HCT116 (cell line): ENCODE results near the gene RPH3AL. TPM values are rescaled to one million over a fixed set of nuclear protein-coding genes. Genes with fewer than 3 reads are reported as not detected.

Source experiments
- ATAC-seq: fragments of 200-7000 bp; cut with Tn5 transposase; 2 replicates; pipeline ENCODE4 v1.9.1; 2020; ENCODE audit warnings: mild to moderate bottlenecking, moderate library complexity
- BruUV-seq: library from RNA; stranded (reverse); fragments of 400-500 nt; replicated peaks from 2 replicates; lab custom pipeline; 2021; lab: Mats Ljungman, UMichigan
- CTCF ChIA-PET: fragments of 300-600 bp; sonication (Branson Sonifier 250); formaldehyde crosslinking; loops from one replicate; lab custom pipeline; 2021; ENCODE audit warnings: antibody characterized with exemption; lab: Charles Lee
- POLR2A ChIA-PET: fragments of 300-600, 350-600 bp; sonication (Branson Sonifier 250); formaldehyde crosslinking; loops from one replicate; lab custom pipeline; 2021; ENCODE audit warnings: antibody characterized with exemption; lab: Charles Lee
- RAD21 ChIA-PET, 2 experiments: fragments of 300-600 bp; sonication (Branson Sonifier 250); formaldehyde crosslinking; loops; one replicate each; lab custom pipeline; 2023; ENCODE audit warnings: low total read pairs in 2 of 2; ENCODE audit not compliant: uncharacterized antibody in 2 of 2, unreplicated experiment in 2 of 2, low non-redundant PET in 1 of 2; lab: Charles Lee
- DNase-seq: peaks from one replicate; pipeline ENCODE4 v3.0.0-alpha.2; 2010; ENCODE audit warnings: low read depth, low spot score
- H2AFZ ChIP-seq: fragments of 200-600 bp; shearing (Covaris generic), sonication (generic); 2 replicates; pipeline ENCODE4 v1.6.1; 2017; ENCODE audit warnings: low read depth, mixed run types, mixed read lengths, antibody characterized with exemption, low read length; ENCODE audit not compliant: poor library complexity, severe bottlenecking
- H3K27ac ChIP-seq: 2 replicates; pipeline ENCODE4 v1.5.1; 2012; ENCODE audit warnings: low read depth, low read length
- H3K27me3 ChIP-seq: fragments of 200-600 bp; sonication (generic); 2 replicates; pipeline ENCODE4 v1.6.1; 2016; ENCODE audit warnings: mixed run types, low read length, mixed read lengths; ENCODE audit not compliant: insufficient read depth
- H3K36me3 ChIP-seq, 2 experiments: fragments of 200-500 bp in 1 of 2; fragments of 200-600 bp in 1 of 2; sonication (Bioruptor generic) in 1 of 2; sonication (generic) in 1 of 2; 2 replicates each; pipeline versions ENCODE4 v1.5.1 to v1.6.1; 2014 to 2016; ENCODE audit warnings: low read length in 2 of 2, inconsistent platforms in 1 of 2, mixed read lengths in 1 of 2, mixed run types in 1 of 2; ENCODE audit not compliant: insufficient read depth in 2 of 2, control insufficient read depth in 1 of 2
- H3K4me1 ChIP-seq, 2 experiments: fragments of 200-600 bp in 1 of 2; sonication (generic) in 1 of 2; 2 replicates each; pipeline versions ENCODE4 v1.5.1 to v1.6.1; 2012 to 2017; ENCODE audit warnings: low read length in 2 of 2, inconsistent platforms in 1 of 2, mild to moderate bottlenecking in 1 of 2, mixed read lengths in 1 of 2, mixed run types in 1 of 2, moderate library complexity in 1 of 2; ENCODE audit not compliant: insufficient read depth in 2 of 2, control insufficient read depth in 1 of 2
- H3K4me2 ChIP-seq: fragments of 200-600 bp; sonication (generic); 2 replicates; pipeline ENCODE4 v1.6.1; 2017; ENCODE audit warnings: mixed run types, low read length, mixed read lengths
- H3K4me3 ChIP-seq, 2 experiments: fragments of 200-600 bp in 1 of 2; sonication (generic) in 1 of 2; replicated peaks in 1 of 2; 2 replicates each; pipeline ENCODE4 v1.5.1; 2011 to 2016; ENCODE audit warnings: low read length in 2 of 2, control low read depth in 1 of 2, low read depth in 1 of 2, mild to moderate bottlenecking in 1 of 2, mixed read lengths in 1 of 2, mixed run types in 1 of 2
- H3K79me2 ChIP-seq: fragments of 200-600 bp; sonication (generic); 2 replicates; pipeline ENCODE4 v1.6.1; 2017; ENCODE audit warnings: mild to moderate bottlenecking, mixed run types, low read length, moderate library complexity, mixed read lengths; ENCODE audit not compliant: insufficient read depth
- H3K9ac ChIP-seq: fragments of 200-600 bp; sonication (generic); 2 replicates; pipeline ENCODE4 v1.6.1; 2016; ENCODE audit warnings: low read length, mixed read lengths
- H3K9me2 ChIP-seq: fragments of 200-600 bp; sonication (generic), shearing (Covaris generic); 2 replicates; pipeline ENCODE4 v1.6.1; 2017; ENCODE audit warnings: mixed run types, mild to moderate bottlenecking, moderate library complexity; ENCODE audit not compliant: insufficient read depth
- H3K9me3 ChIP-seq, 2 experiments: fragments of 200-500 bp in 1 of 2; fragments of 200-600 bp in 1 of 2; sonication (Bioruptor generic) in 1 of 2; sonication (generic) in 1 of 2; 2 replicates each; pipeline ENCODE4 v1.6.1; 2014 to 2017; ENCODE audit warnings: low read length in 2 of 2, mixed read lengths in 2 of 2, inconsistent platforms in 1 of 2, low read depth in 1 of 2, mild to moderate bottlenecking in 1 of 2, mixed run types in 1 of 2, moderate library complexity in 1 of 2; ENCODE audit not compliant: control insufficient read depth in 1 of 2, insufficient read depth in 1 of 2
- H4K20me1 ChIP-seq: fragments of 200-600 bp; sonication (generic), shearing (Covaris generic); 2 replicates; pipeline ENCODE4 v1.6.1; 2017; ENCODE audit warnings: mixed run types, mild to moderate bottlenecking, moderate library complexity; ENCODE audit not compliant: insufficient read depth
- CBX3 ChIP-seq: IDR thresholded peaks from 2 replicates; pipeline ENCODE4 v1.6.1; 2012; ENCODE audit warnings: low read depth
- CEBPB ChIP-seq: IDR thresholded peaks from 2 replicates; pipeline ENCODE4 v1.6.1; 2012; ENCODE audit warnings: low read depth
- EGR1 ChIP-seq: IDR thresholded peaks from 2 replicates; pipeline ENCODE4 v1.6.1; 2012; ENCODE audit warnings: low read depth
- ELF1 ChIP-seq: IDR thresholded peaks from 2 replicates; pipeline ENCODE4 v1.6.1; 2012; ENCODE audit warnings: low read depth, borderline replicate concordance
- EZH2 ChIP-seq: fragments of 200-600 bp; sonication (generic); IDR thresholded peaks from 2 replicates; pipeline ENCODE4 v1.6.1; 2017; ENCODE audit warnings: antibody characterized with exemption, mixed run types
- FOSL1 ChIP-seq: IDR thresholded peaks from 2 replicates; pipeline ENCODE4 v1.6.1; 2012; ENCODE audit warnings: low read depth
- JUND ChIP-seq: IDR thresholded peaks from 2 replicates; pipeline ENCODE4 v1.6.1; 2012
- POLR2A ChIP-seq: IDR thresholded peaks from 2 replicates; pipeline ENCODE4 v1.7.0; 2011; ENCODE audit warnings: borderline replicate concordance; ENCODE audit not compliant: insufficient read depth, insufficient read length; ENCODE audit errors: extremely low read depth
- RAD21 ChIP-seq: IDR thresholded peaks from 2 replicates; pipeline ENCODE4 v1.6.1; 2012; ENCODE audit warnings: low read depth, mild to moderate bottlenecking
- SRF ChIP-seq: IDR thresholded peaks from 2 replicates; pipeline ENCODE4 v1.6.1; 2012; ENCODE audit warnings: low read depth
- TCF7L2 ChIP-seq: IDR thresholded peaks from 2 replicates; pipeline ENCODE4 v1.7.0; 2011; ENCODE audit warnings: borderline replicate concordance, inconsistent platforms; ENCODE audit not compliant: insufficient read depth, insufficient read length; ENCODE audit errors: extremely low read depth
- YY1 ChIP-seq: IDR thresholded peaks from 2 replicates; pipeline ENCODE4 v1.6.1; 2011; ENCODE audit warnings: low read length, low read depth, moderate library complexity, mild to moderate bottlenecking; ENCODE audit not compliant: insufficient replicate concordance; ENCODE audit errors: extremely low read depth
- ZBTB33 ChIP-seq: IDR thresholded peaks from 2 replicates; pipeline ENCODE4 v1.6.1; 2011; ENCODE audit warnings: mild to moderate bottlenecking, low read length, moderate library complexity; ENCODE audit not compliant: insufficient replicate concordance; ENCODE audit errors: extremely low read depth
- ZFX ChIP-seq: fragments of 450-650 bp; IDR thresholded peaks from 2 replicates; pipeline ENCODE4 v1.6.1; 2017
- ZNF274 ChIP-seq: fragments of 200-500 bp; sonication (Bioruptor generic); IDR thresholded peaks from 2 replicates; pipeline ENCODE4 v1.6.1; 2014; ENCODE audit warnings: mild to moderate bottlenecking, low read depth, low read length, inconsistent platforms
- intact Hi-C: fragments of 100-400 bp; cut with micrococcal nuclease; formaldehyde crosslinking; loops from 2 replicates; pipeline ENCODE4 v1.10.0; 2022
- total RNA-seq: library from RNA; stranded (reverse); gene quantifications from one replicate; pipeline ENCODE4 v1.2.1, GENCODE V29; 2021; ENCODE audit not compliant: unreplicated experiment
- TF ChIP-seq, protein P1 (sequence below), 3 experiments: fragments of 200-600 bp in 1 of 3; sonication (generic) in 1 of 3; IDR thresholded peaks in 2 of 3; conservative IDR thresholded peaks in 1 of 3; 2 replicates each; pipeline ENCODE4 v1.5.1; 2012 to 2017; ENCODE audit warnings: low read depth in 2 of 3, low read length in 2 of 3, antibody characterized with exemption in 1 of 3, borderline replicate concordance in 1 of 3, control low read depth in 1 of 3, mild to moderate bottlenecking in 1 of 3, mixed read lengths in 1 of 3, mixed run types in 1 of 3, moderate library complexity in 1 of 3; ENCODE audit not compliant: insufficient read depth in 1 of 3

The RPH3AL gene
- total RNA-seq, 1 experiment from 2014 or later, result 17.0 TPM

- H3K9ac ChIP-seq, result no peak overlapping the region
- RAD21 ChIA-PET, result no interaction called here
- ATAC-seq (no peak), DNase-seq (no peak)
- CTCF ChIA-PET, result no interaction called here
- no peaks in the 10 kb centered on the region for H4K20me1 ChIP-seq
- no TSS peak for BruUV-seq
- no peak overlapping the region for H3K4me2 ChIP-seq
- H3K4me3 ChIP-seq, result no peak overlapping the region
- TF ChIP-seq YY1, result no peak
- no peak for TF ChIP-seq CBX3
- TF ChIP-seq FOSL1, result no peak
- TF ChIP-seq SRF, result no peak
- no peak for TF ChIP-seq POLR2A
- TF ChIP-seq ZNF274, result no peak
- no peak for TF ChIP-seq EZH2
- no peak for TF ChIP-seq CEBPB
- no peak for TF ChIP-seq EGR1
- TF ChIP-seq TCF7L2, result no peak
- no peak for TF ChIP-seq ZFX
- TF ChIP-seq ELF1, result no peak
- no peak for TF ChIP-seq ZBTB33
- no peak for TF ChIP-seq JUND
- TF ChIP-seq, protein P1, sequence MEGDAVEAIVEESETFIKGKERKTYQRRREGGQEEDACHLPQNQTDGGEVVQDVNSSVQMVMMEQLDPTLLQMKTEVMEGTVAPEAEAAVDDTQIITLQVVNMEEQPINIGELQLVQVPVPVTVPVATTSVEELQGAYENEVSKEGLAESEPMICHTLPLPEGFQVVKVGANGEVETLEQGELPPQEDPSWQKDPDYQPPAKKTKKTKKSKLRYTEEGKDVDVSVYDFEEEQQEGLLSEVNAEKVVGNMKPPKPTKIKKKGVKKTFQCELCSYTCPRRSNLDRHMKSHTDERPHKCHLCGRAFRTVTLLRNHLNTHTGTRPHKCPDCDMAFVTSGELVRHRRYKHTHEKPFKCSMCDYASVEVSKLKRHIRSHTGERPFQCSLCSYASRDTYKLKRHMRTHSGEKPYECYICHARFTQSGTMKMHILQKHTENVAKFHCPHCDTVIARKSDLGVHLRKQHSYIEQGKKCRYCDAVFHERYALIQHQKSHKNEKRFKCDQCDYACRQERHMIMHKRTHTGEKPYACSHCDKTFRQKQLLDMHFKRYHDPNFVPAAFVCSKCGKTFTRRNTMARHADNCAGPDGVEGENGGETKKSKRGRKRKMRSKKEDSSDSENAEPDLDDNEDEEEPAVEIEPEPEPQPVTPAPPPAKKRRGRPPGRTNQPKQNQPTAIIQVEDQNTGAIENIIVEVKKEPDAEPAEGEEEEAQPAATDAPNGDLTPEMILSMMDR (IDR thresholded peaks at IDR 0.05 in 2 of 3, conservative IDR thresholded peaks at IDR 0.05 in 1 of 3; ENCODE audit: borderline replicate concordance in 1 of 3, insufficient read depth in 1 of 3, low read depth in 2 of 3, low read length in 2 of 3), result no peak
- no peak for TF ChIP-seq RAD21
- no peaks in the 10 kb centered on the region for H3K9me3 ChIP-seq
- no peaks in the 10 kb centered on the region for H3K79me2 ChIP-seq
- no peaks in the 10 kb centered on the region for H3K9me2 ChIP-seq
- POLR2A ChIA-PET, result no interaction called here
- no peaks in the 10 kb centered on the region for H3K36me3 ChIP-seq
- H3K4me1 ChIP-seq, result no peaks in the 10 kb centered on the region
- H3K27ac ChIP-seq, result no peak overlapping the region
- H3K27me3 ChIP-seq, result no peaks in the 10 kb centered on the region
- H2AFZ ChIP-seq, result no peak overlapping the region
- intact Hi-C loops, result no loop called here
Measured at GRCh38 chr17:330993-331701, 21.5 kb downstream of the RPH3AL start.
